GM19324 (cell line): ENCODE measurements around the gene MNX1.

Source experiments
- ATAC-seq: cut with Tn5 transposase; IDR thresholded peaks from one replicate; pipeline ENCODE4 v1.9.1; 2021; ENCODE audit warnings: mild to moderate bottlenecking, moderate library complexity; ENCODE audit not compliant: unreplicated experiment, low FRiP score

MNX1 gene

DNA sequence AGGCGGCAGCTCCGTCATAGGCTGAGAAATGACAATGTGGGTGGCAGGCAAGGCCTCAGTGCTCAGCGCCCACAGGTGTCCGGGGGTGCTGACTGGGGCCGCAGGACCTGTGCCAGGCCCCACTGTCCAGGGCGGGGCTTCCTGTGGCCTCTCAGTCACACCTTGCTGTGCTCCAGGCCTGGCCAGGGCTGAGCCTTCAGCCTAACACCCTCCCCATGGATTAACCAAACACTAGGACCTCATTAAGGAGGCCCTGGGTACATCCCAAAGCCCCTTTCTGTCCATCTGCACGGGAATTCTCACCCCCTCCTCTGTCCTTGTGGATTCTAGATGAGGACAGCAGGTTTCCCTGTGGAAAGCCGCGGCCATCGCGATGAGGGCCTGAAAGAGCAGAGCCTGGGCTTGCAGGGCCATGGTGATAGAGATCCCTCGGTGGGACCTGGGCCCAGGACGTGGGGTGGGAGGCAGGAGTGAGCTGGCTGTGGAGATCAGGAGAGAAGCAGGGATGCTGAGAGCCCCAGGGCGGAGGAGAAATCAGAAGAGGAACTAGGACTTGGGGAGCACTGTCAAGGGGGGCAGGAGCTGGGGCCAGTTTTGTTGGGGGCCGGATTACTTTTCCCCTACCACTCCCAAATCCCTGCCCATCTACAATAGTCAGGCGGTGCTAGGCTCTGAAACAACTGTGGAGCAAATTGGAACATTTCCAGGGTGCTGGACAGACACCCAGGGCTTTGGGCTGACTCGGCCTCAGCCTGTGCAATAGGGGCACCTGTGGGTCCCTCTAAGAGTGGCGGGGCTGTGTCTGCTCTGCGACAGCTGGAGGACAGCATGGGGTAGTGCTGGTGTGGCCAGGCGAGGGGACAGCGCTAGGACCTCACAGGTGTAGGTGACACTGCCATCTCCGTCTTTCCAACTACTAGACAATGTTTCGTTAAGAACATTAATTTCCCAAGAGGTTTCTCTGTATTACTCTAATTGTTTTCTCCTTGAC lies 23.3 kb upstream of the MNX1 start:
- ATAC-seq = no peak

- no peak for ATAC-seq
These were observed 22.4 kb upstream of the MNX1 start for GRCh38 chr7:157032644-157033482.

GRCh38 chr7:157032128-157032527 lies 21.7 kb upstream of the MNX1 start:
- no peak for ATAC-seq

DNA sequence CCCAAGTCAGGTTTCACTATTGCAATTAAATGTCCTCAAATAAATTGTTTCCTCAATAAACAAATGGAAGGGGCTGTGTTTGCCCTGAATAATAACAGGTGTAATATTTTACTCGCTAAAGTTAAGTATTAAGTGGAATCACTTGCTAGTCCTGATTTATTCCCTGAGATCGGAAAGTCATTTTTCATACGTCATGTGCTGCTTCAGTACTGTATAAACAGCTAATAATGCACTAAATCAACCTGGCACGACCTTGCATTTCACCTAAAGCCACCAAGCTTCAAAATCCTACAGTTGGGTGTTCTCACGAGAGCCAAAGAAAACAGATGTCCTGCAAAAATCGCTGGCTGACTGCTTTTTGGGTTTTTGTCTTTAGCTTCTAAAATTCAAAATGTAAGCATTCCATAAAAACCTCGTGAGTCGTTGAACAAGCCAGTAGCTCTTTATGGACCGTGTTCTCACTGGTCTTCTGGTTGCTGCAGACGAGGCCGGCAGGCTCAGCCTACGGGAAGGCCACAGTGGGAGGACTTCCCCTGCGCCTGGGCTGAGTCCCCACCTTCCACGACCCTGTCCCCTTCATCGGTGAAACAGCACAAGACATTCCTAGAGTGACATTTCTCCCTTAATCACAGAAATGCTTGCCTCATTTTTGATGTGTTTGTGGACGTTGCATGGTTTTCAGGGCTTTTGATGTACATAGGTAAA lies 17.9 kb upstream of the MNX1 start:
- no peak for ATAC-seq

GRCh38 chr7:157027568-157028198 lies 17.2 kb upstream of the MNX1 start:
- ATAC-seq = no peak

- ATAC-seq = no peak
These were observed 14.3 kb upstream of the MNX1 start for GRCh38 chr7:157024716-157025115.

- ATAC-seq = no peak
These were observed 13.1 kb upstream of the MNX1 start for GRCh38 chr7:157023589-157023905.

- ATAC-seq = no peak
These were observed 12.5 kb upstream of the MNX1 start for GRCh38 chr7:157022681-157023588.

GRCh38 chr7:157021871-157022680 lies 11.6 kb upstream of the MNX1 start:
- no peak for ATAC-seq

- no peak for ATAC-seq
These were observed 10.8 kb upstream of the MNX1 start for GRCh38 chr7:157021071-157021870.

DNA sequence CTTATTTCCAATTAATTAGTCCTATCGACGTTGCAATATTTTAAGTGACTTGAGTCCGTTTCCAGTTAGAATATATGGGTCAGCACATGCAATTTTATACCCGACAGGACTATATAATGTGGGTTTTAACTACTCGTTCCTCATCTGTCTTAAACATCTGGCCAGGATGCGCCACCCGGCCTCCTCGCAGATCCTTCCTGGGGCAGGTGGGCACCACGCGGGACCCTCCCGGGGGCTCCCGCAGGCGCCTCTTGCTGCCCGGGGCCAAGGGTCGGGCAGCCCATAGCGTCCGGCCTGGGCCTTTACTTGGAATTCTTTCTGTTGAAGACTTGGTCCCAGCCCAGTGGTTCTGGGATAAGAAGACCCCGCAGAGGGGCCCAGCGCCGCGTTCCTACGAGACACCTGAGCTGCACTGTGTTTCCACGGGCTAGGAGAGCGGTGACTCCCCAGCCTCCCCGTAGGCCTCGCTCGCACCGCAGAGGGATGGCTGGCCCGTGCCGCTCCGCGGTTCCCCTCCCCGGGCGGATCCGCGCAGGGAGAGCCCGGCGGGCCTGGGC lies 10.1 kb upstream of the MNX1 start:
- ATAC-seq = no peak

- ATAC-seq = no peak
These were observed 9.4 kb upstream of the MNX1 start for GRCh38 chr7:157019718-157020451.

DNA sequence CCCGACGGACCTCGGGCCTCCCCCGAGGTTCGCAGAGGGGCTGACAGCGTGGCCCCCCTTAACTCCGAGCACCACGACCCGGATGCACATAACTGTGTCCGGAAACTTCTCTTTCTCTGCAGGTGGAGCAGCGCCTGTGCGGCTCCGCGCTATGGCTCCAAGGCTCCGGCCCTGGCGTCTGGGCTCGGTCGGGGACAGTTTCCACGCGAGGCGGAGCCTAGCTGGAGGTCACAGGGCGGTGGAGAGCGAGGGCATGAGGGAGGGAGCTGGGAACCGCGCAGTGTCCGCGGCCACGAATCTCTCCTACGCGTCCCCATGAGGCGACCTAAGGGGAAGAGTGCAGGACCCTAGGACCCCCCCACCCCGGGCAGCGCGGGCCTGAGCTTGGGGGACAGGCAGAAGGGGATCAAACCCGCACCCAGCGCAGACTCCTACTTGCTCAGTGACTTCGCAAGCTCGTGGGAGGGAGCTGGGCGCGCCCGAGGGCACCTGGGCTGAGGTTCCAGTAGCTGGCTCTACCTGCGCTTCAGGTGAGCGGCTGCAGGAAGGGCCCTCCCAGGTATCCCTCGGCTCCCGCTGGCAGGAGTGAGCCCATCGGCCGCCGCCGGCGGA lies 8.6 kb upstream of the MNX1 start:
- ATAC-seq = no peak

GRCh38 chr7:157018328-157018996 lies 8.0 kb upstream of the MNX1 start:
- ATAC-seq = no peak

GRCh38 chr7:157017603-157018327 lies 7.3 kb upstream of the MNX1 start:
- no peak for ATAC-seq
